GM12801 (cell line): ENCODE data around the gene CHAT.

Source experiments
- CTCF ChIP-seq: IDR thresholded peaks from one replicate; pipeline ENCODE4 v1.5.1; 2011; ENCODE audit warnings: control low read depth; ENCODE audit not compliant: insufficient read length; ENCODE audit errors: extremely low read depth

CHAT gene

GRCh38 chr10:49593564-49593875, 20.3 kb upstream of the CHAT start:
- no peak for TF ChIP-seq CTCF

GRCh38 chr10:49593998-49594397, 19.8 kb upstream of the CHAT start:
- TF ChIP-seq CTCF = no peak

- peak; percentile 46 for TF ChIP-seq CTCF
Measured at GRCh38 chr10:49594594-49594993, 19.2 kb upstream of the CHAT start.

GRCh38 chr10:49595003-49595712, 18.7 kb upstream of the CHAT start:
- no peak for TF ChIP-seq CTCF

DNA sequence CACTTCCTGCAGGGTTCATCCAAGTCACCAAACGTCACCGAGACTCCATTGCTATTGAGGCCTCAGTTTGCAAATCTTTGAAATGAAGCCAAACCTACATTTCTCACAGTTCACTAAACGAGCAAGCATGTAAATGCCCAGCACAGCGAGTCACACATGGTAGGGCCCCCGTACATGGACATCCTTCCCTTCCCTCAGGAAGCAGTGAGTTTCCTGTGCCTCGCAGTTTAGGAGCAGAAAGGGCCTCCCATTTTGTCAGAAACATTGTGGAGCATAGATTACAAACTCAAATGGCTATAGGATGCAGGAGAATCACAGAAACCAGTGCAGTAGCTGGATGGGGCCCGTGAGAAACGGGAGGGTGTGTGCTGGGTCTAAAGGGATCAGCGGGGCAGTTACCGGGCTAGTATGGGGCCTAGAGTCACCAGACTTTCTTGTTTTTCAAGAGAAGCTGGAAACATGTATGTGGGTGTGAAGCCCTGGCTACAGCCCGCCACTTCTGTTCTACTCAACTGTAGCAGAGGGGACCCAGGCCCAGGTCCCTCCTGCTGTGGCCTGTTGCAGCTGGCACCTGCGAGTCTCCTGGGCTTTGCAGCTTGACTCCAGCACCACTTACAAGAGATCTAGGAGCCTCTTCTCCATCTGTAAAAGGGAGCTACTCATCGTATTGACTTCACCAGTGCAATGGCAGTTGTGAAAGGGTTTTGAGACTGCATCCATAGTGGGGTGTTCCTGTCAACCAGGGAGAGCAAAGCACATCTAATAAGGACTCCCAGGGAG, 17.9 kb upstream of the CHAT start:
- no peak for TF ChIP-seq CTCF

DNA sequence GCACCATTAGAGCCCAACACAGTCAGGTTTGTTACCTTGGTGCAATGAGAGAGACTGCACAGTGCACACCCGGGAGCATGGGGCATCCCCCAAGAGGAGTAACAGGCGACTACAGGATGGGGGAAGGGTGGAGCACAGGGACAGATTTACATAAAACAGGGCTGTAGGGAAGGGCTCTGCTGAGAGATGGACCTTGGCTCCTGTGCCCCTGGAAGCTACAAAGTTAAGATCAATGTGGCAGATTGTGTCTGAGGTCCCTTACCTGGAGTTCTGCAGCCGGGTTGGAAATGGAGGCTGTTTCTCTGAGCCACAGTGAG, 17.4 kb upstream of the CHAT start:
- no peak for TF ChIP-seq CTCF

GRCh38 chr10:49596836-49597235, 17.0 kb upstream of the CHAT start:
- no peak for TF ChIP-seq CTCF
